GM10248 (cell line): Measurements from ENCODE around the gene TNFAIP3.

Experiments used
- CTCF ChIA-PET: fragments of 300-600 bp; sonication (Branson Sonifier 250); formaldehyde crosslinking; extraction: SDS; loops from one replicate; lab custom pipeline; 2021; ENCODE audit warnings: antibody characterized with exemption; lab: Yijun Ruan, JAX
- POLR2A ChIA-PET: fragments of 350-650 bp; sonication (Branson Sonifier 250); formaldehyde crosslinking; extraction: SDS; loops from one replicate; lab custom pipeline; 2020; ENCODE audit warnings: antibody characterized with exemption; lab: Yijun Ruan, JAX
- DNase-seq: peaks from one replicate; pipeline ENCODE4 v3.0.0; 2012; ENCODE audit errors: extremely low spot score
- TF ChIP-seq, protein P1 (sequence below): IDR thresholded peaks from 2 replicates; pipeline ENCODE4 v1.5.1; 2012; ENCODE audit warnings: mild to moderate bottlenecking, low read depth; ENCODE audit errors: extremely low read depth, missing control alignments, control extremely low read depth

The TNFAIP3 gene

DNA sequence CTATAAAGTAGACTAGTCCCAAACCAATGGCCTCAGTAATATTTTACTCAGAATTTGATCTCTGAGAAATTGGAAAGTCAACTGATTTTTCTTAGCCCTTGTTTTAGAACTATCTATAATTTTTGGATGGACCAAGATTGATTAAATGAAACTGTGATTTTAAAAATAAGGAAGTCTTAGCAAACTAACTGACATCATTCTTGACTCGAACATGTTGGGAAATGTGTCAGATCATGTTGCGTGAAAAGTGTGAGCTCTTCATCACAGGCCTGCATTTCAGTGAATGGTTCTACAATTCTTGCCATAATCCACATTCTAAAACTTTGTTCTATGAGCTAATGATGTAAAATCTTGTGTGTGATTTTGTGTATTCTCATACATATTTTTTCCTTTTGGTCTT is 11.0 kb downstream of the TNFAIP3 start:
- CTCF ChIA-PET, result interaction anchor here (0.9 to 7.6 kb wide), 7 partner anchors 9 to 171 kb away, joined by 3 to 58 read pairs (median 6); partner anchors contain the start of gene TNFAIP3
- DNase-seq, result no peak
- TF ChIP-seq, protein P1, sequence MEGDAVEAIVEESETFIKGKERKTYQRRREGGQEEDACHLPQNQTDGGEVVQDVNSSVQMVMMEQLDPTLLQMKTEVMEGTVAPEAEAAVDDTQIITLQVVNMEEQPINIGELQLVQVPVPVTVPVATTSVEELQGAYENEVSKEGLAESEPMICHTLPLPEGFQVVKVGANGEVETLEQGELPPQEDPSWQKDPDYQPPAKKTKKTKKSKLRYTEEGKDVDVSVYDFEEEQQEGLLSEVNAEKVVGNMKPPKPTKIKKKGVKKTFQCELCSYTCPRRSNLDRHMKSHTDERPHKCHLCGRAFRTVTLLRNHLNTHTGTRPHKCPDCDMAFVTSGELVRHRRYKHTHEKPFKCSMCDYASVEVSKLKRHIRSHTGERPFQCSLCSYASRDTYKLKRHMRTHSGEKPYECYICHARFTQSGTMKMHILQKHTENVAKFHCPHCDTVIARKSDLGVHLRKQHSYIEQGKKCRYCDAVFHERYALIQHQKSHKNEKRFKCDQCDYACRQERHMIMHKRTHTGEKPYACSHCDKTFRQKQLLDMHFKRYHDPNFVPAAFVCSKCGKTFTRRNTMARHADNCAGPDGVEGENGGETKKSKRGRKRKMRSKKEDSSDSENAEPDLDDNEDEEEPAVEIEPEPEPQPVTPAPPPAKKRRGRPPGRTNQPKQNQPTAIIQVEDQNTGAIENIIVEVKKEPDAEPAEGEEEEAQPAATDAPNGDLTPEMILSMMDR, result no peak
- POLR2A ChIA-PET, result interaction anchor here (1.1 kb wide), 1 partner anchor 13 kb away, joined by 3 read pairs; no protein-coding TSS in a partner anchor

DNA sequence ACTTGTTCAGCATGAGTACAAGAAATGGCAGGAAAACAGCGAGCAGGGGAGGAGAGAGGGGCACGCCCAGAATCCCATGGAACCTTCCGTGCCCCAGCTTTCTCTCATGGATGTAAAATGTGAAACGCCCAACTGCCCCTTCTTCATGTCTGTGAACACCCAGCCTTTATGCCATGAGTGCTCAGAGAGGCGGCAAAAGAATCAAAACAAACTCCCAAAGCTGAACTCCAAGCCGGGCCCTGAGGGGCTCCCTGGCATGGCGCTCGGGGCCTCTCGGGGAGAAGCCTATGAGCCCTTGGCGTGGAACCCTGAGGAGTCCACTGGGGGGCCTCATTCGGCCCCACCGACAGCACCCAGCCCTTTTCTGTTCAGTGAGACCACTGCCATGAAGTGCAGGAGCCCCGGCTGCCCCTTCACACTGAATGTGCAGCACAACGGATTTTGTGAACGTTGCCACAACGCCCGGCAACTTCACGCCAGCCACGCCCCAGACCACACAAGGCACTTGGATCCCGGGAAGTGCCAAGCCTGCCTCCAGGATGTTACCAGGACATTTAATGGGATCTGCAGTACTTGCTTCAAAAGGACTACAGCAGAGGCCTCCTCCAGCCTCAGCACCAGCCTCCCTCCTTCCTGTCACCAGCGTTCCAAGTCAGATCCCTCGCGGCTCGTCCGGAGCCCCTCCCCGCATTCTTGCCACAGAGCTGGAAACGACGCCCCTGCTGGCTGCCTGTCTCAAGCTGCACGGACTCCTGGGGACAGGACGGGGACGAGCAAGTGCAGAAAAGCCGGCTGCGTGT is 11.6 kb downstream of the TNFAIP3 start:
- DNase-seq, result no peak
- ChIA-PET POLR2A (no interaction called here), CTCF (interaction anchor here (0.9 to 7.6 kb wide), 6 partner anchors 9 to 170 kb away, joined by 4 to 58 read pairs (median 7); partner anchors contain the start of gene TNFAIP3)
- TF ChIP-seq, protein P1, result no peak

DNA sequence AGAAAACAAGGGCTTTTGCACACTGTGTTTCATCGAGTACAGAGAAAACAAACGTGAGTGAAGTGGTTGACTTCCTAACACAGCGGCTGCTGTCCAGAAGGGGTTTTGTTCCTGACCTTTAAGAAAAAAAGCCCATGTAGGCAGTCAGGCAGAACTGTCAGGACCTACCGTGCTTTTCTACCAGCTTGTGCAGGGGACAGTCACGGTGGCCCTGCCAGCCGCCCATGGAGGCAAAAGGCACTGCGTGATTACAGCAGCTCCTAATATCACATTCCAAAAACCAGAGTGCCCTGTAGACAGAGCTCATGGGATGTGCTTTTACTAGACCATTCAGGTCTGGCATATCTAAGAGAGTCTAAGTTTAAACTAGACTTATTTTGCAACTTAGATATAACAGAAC is 12.2 kb downstream of the TNFAIP3 start:
- CTCF ChIA-PET, result interaction anchor here (6.8 to 7.6 kb wide), 2 partner anchors 10 to 66 kb away, joined by 44 to 58 read pairs; partner anchors contain the start of gene TNFAIP3
- POLR2A ChIA-PET, result no interaction called here

DNA sequence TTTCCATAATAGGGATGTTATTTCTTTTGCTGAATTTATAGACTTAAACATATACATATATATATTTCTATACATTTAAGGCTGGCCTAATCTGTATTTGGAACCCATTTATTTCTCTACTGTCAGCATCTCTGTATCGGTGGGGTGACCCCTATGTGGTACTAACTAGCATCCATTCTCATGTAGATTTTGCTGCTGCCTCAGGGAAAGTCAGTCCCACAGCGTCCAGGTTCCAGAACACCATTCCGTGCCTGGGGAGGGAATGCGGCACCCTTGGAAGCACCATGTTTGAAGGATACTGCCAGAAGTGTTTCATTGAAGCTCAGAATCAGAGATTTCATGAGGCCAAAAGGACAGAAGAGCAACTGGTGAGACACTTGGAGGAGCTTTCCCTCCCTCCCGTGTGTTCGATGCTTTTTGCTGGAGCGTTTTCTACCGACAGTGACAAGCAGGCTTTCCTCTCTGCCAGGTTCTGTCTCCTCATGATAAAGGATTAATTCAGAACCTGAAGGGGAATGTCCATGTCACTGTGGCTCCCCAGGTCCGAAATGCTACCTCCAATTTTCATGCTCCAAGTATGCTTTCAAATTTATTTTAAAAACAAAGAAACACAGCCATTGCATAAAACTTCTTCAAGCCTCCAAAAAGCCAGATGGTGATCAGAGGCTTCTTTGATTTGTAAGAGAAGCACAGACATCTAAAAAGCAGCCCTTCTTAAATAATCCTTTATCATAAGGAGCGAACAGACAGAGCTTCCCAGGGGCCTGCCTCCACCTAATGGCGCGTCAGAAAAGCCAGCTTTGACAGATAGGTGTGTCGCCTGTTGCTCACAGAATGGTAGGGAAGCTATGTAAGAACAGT is 13.1 kb downstream of the TNFAIP3 start:
- TF ChIP-seq, protein P1, result no peak
- ChIA-PET POLR2A (interaction anchor here (0.8 to 2.1 kb wide), 3 partner anchors 9 to 20 kb away, joined by 4 to 14 read pairs (median 6); no protein-coding TSS in a partner anchor), CTCF (interaction anchor here (0.7 to 7.6 kb wide), 9 partner anchors 11 to 175 kb away, joined by 3 to 58 read pairs (median 4); partner anchors contain the start of gene TNFAIP3)
- no peak for DNase-seq

More for the DNA sequence above, 12.2 kb downstream of the TNFAIP3 start:
- DNase-seq, result no peak
- TF ChIP-seq, protein P1, result no peak

DNA sequence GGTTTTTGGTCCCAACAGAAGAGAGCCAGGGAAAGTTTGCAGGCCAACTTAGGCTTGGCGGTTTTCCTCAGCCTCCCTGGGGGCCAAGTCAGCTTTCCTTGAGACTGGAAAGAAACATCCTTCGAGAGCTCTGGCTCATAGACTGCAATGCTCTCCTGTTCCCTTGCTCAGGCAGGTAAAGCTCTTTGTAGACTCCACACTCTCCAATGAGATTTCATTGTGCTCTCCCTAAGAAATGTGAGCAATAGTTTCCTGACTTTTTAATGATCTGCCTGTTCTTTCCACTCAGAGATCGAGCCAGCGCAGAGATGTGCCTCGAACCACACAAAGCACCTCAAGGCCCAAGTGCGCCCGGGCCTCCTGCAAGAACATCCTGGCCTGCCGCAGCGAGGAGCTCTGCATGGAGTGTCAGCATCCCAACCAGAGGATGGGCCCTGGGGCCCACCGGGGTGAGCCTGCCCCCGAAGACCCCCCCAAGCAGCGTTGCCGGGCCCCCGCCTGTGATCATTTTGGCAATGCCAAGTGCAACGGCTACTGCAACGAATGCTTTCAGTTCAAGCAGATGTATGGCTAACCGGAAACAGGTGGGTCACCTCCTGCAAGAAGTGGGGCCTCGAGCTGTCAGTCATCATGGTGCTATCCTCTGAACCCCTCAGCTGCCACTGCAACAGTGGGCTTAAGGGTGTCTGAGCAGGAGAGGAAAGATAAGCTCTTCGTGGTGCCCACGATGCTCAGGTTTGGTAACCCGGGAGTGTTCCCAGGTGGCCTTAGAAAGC is 13.9 kb downstream of the TNFAIP3 start:
- TF ChIP-seq, protein P1, result no peak
- ChIA-PET CTCF (interaction anchor here (0.7 to 7.6 kb wide), 16 partner anchors 10 to 175 kb away, joined by 3 to 58 read pairs (median 5); partner anchors contain the start of gene TNFAIP3), POLR2A (interaction anchor here (0.8 to 2.1 kb wide), 3 partner anchors 10 to 19 kb away, joined by 4 to 14 read pairs (median 6); no protein-coding TSS in a partner anchor)
- DNase-seq, result no peak
